K562 treated with DMSO at 1 percent for 24 hours (cell line): ENCODE data around the gene ARHGAP23. TPM values are rescaled to one million over a fixed set of nuclear protein-coding genes. Genes with fewer than 3 reads are reported as not detected.

ENCODE experiments used
- total RNA-seq: library from RNA; unstranded; fragments of 300-600 nt; gene quantifications from 2 replicates; pipeline ENCODE4 v1.2.3, GENCODE V29; 2022; ENCODE audit warnings: low read depth; ENCODE audit not compliant: insufficient read depth

Gene ARHGAP23, protein sequence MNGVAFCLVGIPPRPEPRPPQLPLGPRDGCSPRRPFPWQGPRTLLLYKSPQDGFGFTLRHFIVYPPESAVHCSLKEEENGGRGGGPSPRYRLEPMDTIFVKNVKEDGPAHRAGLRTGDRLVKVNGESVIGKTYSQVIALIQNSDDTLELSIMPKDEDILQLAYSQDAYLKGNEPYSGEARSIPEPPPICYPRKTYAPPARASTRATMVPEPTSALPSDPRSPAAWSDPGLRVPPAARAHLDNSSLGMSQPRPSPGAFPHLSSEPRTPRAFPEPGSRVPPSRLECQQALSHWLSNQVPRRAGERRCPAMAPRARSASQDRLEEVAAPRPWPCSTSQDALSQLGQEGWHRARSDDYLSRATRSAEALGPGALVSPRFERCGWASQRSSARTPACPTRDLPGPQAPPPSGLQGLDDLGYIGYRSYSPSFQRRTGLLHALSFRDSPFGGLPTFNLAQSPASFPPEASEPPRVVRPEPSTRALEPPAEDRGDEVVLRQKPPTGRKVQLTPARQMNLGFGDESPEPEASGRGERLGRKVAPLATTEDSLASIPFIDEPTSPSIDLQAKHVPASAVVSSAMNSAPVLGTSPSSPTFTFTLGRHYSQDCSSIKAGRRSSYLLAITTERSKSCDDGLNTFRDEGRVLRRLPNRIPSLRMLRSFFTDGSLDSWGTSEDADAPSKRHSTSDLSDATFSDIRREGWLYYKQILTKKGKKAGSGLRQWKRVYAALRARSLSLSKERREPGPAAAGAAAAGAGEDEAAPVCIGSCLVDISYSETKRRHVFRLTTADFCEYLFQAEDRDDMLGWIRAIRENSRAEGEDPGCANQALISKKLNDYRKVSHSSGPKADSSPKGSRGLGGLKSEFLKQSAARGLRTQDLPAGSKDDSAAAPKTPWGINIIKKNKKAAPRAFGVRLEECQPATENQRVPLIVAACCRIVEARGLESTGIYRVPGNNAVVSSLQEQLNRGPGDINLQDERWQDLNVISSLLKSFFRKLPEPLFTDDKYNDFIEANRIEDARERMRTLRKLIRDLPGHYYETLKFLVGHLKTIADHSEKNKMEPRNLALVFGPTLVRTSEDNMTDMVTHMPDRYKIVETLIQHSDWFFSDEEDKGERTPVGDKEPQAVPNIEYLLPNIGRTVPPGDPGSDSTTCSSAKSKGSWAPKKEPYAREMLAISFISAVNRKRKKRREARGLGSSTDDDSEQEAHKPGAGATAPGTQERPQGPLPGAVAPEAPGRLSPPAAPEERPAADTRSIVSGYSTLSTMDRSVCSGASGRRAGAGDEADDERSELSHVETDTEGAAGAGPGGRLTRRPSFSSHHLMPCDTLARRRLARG (N-terminal part only)
- total RNA-seq: 0.22 TPM in 2 replicates

DNA sequence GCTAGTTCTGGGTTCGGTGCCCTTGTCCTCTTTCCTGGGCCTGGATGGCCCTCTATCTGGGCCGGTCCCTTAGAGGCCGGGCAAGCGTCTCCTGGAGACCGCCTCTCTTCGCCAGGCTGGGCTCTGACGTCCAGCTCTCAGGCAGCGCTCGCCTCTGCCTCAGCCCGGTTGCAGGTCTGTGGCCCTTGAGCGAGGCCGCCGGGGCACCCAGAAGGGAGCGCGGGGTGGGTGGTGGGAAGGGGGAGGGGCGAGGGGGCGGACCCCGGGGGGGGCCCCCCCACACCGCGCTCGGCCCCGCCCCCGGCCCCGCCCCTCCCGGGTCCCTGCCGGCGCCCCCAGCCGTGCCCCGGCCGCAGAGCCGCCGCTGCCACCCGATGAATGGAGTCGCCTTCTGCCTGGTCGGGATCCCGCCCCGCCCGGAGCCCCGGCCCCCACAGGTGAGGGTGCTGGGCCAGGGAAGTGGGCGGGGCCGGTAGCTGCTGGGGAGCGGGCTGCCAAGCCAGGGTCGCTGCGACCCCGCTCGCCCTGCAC is at the start of gene ARHGAP23:
ARHGAP23 (plus strand) TSS at position 353 of the 531 bp plus-strand sequence; CDS start at position 375, 22 bp downstream.

Other genes starting within 250 kb of the ARHGAP23 start
- 2.8 and 3.2 TPM in 2 replicates for gene TBC1D3, start 235.9 kb upstream of the ARHGAP23 start, total RNA-seq
- gene MRPL45, start 131.3 kb upstream of the ARHGAP23 start, total RNA-seq: 48.2 and 48.6 TPM in 2 replicates
- 0.09 TPM in 1 of 2 replicates, not detected in the other for gene GPR179, start 84.5 kb upstream of the ARHGAP23 start, total RNA-seq
- 16.5 and 28.7 TPM in 2 replicates for gene SOCS7, start 76.6 kb upstream of the ARHGAP23 start, total RNA-seq
- gene SRCIN1, start 177.5 kb downstream of the ARHGAP23 start, total RNA-seq: 0.46 and 0.64 TPM in 2 replicates
- 4.2 and 4.4 TPM in 2 replicates for gene EPOP, start 246.5 kb downstream of the ARHGAP23 start, total RNA-seq